HG02840 (cell line): ENCODE results near the gene APC.

Experiments
- ATAC-seq: cut with Tn5 transposase; IDR thresholded peaks from one replicate; pipeline ENCODE4 v1.9.1; 2021; ENCODE audit warnings: mild to moderate bottlenecking, moderate library complexity, moderate number of reproducible peaks; ENCODE audit not compliant: unreplicated experiment, low FRiP score

APC gene

DNA sequence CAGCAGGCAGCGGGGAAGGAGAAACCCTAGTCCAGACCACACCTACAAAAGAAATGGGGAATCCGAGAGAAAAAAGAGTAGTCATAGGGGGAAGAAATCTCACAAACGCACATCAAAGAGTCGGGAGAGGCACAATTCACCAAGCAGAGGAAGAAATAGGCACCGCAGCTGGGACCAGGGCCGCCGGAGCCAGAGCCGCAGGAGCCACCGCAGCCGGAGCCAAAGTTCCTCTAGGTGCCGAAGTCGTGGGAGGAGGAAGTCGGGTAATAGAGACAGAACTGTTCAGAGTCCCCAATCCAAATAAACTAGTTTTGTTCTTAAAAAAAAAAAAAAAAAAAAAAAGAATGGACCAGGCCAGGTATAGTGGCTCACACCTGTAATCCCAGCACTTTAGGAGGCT lies 155.1 kb downstream of the APC start:
- ATAC-seq, result no peak

DNA sequence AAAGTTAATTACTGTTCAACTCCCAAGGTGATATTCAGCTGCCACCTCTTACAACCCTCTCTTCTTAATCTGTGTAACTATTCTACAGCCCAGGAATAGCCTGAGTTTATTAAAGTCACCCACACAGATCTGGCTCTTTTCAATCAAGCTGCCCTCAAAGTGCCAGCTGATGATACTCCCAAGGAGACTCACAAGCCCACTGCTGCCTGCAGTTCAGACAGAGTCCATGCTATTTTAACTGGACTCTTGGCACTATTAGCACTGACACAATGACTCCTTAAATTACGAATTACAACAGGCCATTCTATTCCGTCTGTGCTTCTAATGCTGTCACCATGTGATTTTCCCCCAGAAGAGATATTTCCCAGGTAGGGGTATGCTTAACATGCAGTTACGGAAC lies 158.0 kb downstream of the APC start:
- ATAC-seq, result no peak
